Putamen (tissue), 1 donor: ENCODE data around the gene GABARAPL2.
"Not testable (repeated sequence)": the region's sequence is repeated elsewhere in the genome, so short reads cannot be mapped to it uniquely, and the experiment has no call there.

Source experiments
- DNase-seq: peaks from one replicate; pipeline ENCODE4 v3.0.0-alpha.2; 2016; ENCODE audit warnings: low spot score

Gene GABARAPL2, protein sequence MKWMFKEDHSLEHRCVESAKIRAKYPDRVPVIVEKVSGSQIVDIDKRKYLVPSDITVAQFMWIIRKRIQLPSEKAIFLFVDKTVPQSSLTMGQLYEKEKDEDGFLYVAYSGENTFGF

GRCh38 chr16:75566040-75566757 lies at the start of gene GABARAPL2:
TSS of gene GABARAPL2 (plus strand) at chr16:75566379. CDS start at chr16:75566487, 108 bp downstream.
- peak; percentile 83 for DNase-seq

DNA sequence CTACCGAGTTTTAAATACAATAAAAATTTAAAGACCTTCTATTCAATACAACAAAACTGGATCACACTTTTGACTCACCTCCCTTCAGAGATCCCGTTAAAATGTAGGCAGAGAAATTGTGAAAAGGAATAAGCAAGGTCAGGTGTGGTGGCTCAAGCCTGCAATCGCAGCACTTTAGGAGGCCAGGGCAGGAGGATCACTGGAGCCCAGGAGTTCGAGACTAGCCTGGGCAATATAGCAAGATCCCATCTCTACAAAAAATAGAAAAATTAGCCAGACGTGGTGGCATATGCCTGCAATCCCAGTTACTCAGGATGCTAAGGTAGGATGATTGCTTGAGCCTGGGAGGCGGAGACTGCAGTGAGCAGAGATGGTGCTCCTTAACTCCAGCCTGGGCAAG lies 47.0 kb upstream of the GABARAPL2 start:
- no peak for DNase-seq

DNA sequence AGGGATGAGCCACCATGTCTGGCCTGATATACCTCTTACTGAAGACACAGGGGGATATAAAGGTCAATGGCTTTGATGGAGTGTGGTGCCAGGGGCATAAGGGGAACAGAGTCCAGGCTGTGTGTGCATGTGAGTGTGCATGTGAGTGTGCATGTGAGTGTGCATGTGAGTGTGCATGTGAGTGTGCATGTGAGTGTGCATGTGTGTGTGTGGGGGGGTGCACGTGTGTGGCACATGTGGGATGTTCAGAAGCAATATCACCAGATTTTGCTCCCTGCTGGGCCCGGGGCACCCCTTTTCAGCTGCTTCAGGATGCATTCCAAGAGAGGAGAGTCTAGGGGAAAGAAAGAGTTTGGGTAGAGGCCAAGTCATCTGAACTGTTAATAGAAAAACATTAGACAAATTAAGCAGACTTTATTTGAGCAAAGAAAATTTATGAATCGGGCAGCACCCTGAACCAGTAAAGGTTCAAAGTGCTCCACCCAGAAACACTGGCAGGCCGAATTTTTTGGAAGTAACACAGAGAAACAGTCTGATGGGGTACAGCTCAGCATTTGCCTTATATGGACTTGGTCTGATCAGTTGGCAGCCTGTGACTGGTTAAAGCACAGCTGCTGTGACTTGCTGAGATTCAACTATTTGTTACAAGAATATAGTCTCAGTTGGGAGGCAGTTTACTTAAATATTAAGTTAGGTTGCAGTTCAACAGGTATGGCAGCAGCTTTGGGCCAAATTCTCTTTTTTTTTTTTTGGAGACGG lies 40.0 kb upstream of the GABARAPL2 start:
- DNase-seq, result no peak

- DNase-seq, result no peak
Measured at GRCh38 chr16:75527825-75528299, 38.3 kb upstream of the GABARAPL2 start.

DNA sequence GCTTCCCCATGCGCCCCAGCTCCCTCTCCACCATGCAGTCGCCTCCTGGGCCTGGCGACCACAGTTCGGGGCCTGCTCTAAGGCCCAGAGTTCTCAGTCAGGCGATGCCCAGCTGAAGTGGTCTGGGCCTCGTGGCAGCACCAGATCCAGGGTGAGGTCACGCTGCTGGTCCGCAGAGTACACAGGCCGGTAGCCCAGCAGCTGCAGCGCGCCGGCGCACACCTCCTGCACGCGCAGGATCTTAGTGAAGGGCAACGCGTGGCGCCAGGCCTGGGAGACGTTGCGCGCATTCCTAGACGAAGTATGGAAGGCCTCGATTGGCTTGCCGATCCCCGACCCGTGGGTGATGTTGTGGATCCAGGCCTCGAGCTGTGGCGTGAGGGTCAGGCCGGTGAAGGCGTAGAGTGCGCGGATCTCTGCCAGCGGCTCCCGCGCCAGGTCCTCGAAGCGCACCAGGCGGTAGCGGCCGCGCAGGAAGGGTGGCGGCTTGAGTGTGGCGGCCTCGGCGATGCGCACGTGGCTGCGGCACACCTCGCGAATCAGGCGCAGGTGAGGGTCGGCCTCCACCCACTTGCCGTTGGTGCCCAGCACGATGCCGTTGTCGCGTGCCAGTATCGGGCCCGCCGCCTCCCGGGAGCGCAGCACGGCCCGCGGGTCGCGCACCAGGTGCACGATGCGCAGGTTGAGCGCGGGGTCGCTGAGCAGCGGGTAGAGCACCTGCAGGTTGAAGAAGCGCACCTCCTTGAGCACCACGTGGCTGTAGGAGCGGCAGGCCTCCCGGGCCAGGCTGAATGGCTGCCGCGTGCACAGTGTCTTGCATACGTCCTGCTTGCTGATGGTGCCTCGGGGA lies 36.9 kb upstream of the GABARAPL2 start:
- DNase-seq, result no peak

- DNase-seq, result no peak
Measured at GRCh38 chr16:75529959-75530358, 36.2 kb upstream of the GABARAPL2 start.

DNA sequence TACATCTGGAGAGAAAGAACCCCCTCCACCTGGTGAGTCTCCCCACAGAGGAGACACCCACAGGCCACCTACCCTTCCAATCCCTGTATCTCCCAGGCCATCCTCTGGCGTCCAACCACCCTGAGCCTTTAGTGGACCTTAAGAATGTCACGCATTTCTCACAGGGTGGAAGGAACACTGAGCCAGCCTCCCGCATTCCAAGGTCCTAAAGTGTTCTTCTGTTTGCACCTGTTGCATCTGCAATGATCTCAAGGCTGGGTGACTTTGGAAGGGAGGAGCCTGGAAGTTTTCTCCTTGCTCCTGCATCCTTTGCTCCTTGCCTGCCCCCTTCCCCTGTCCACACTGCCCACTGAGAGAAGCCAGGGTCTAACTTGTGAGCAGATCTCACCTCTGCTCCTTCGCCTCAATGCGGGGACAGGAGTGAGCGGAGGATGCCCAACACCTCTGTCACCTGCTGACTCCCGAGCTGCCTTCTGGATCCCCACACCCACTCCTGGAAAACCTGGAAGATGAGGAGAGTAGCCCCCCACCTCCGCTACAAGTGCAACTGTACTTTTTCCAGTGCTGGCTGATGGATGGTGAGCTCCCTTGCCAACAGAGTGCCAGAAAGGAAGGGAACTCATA lies 33.9 kb upstream of the GABARAPL2 start:
- DNase-seq, result no peak

DNA sequence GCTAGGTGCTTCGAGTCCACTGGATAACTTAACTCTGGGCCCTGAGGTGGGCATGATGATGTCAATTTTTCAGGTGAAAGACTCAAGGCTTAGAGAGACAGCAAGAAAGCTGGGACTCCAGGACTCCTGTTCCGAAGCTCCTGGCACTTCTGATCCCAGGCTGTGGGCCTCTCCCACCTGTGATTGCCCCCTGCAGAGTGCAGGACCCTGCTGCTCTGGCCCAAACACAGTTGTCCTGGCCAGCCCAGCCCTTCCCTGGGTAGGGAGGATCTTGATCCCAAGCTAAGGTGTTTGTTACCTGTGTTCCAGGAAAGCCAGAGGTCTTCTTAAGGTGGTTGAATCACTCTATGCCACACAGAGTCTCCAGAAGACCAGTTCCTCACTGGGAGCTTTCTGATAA lies 33.4 kb upstream of the GABARAPL2 start:
- no peak for DNase-seq

GRCh38 chr16:75534560-75535205 lies 31.5 kb upstream of the GABARAPL2 start:
- DNase-seq, result no peak

DNA sequence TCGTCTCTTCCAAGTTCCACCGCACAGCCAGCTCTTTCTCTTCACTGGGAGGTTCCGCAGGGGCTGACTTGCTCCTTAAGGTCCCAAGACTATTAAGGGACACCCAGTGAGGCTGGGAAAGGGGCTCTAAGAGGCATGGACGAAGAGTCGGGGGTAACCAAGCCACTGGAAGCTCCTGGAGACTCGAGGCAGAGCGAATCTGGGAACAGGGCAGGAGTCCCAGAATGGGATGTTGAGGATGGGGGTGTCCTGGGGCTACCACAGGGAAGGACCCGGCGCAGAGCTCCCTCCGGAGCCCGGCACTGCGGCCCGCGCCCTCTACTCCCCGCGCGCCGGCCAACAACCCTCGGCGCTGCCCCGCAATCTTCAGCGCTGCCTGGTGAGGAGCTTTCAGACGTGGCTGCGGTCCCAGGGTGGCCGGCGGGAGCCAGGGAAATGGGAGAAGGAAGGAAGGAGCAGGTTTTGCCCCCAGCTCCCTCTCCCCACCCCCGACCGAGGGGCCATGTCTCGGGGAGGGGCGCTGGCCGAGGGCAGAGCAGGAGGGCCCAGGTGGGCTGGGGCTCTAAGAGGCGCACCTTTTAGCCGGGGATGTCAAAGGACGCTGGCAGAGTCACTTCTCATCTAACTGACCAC lies 30.9 kb upstream of the GABARAPL2 start:
- no peak for DNase-seq

DNA sequence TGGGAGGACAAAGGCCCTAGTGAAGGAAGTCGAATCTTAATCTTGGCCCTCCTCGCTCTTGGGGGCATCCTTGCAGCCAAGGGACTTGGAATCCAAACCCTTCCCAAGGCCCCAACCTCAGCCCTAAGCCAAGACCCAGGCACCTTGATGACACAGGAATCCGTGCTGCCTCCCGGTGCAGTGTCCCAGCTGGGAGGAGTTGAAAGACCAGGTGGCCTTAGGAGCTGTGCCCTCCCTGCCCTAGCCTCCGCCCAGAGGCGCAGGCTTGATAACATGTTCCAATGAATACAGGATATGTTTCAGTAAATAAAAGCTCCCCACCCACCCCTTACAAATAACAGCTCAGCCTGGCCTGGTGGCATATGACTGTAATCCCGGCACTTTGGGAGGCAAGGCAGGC lies 30.3 kb upstream of the GABARAPL2 start, which contains the start of gene CHST5:
CHST5 (minus strand) TSS at position 208 of the 400 bp plus-strand sequence. CDS start 5,724 bp downstream, outside the sequence.
- DNase-seq, result no peak

DNA sequence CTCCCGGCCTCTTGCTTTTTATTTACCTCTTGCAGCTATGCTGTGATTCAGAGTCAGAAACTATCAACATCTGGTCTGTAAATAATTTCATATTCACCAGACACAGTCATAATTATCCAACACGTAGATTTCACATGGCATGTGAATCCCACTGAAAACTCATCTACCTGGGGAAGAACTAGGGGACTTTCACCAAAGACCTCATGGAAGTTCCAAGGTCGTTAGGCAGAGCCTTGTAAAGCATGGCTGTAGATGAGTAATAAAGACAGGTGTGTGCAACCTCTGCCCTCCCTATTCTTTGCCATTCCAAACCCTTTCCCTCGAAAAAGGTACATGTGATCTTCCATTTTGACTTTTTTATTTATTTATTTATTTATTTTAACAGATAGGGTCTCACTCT lies 28.4 kb upstream of the GABARAPL2 start:
- DNase-seq, result no peak

DNA sequence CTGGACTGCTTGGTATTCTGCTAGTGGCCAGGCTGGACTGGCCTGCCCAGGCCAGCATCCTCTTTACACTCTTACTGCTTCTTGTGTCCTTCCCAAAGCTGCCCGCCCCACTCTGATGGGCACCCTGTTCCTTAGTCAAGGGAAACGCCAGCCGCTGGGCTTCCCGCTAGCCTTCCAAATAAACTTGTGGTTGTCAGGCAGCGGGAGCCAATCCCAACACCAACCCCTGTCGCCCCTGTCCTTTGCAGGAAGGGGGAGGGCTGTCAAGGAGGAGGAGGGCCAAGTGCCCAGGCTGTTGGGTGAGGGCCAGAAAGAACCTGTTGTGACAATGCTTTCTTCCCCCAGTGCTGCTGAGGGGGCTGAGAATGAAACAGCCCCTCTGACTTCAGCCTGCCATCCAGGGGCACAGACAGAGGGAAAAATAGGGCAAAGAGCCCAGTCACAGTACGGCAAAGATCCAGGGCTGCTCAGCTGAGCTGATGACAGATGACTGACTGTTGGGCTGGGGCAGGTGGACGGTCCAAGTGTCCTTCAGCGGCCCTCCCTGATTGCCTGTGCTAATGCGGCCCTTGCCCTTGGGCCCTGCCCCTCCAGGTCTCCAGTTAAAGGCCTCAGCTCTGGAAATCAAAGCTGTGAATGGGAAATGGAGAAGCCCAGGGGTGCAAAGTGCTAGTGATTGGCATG lies 27.2 kb upstream of the GABARAPL2 start:
- not testable (repeated sequence) for DNase-seq

GRCh38 chr16:75541236-75541635 lies 24.9 kb upstream of the GABARAPL2 start:
- no peak for DNase-seq

DNA sequence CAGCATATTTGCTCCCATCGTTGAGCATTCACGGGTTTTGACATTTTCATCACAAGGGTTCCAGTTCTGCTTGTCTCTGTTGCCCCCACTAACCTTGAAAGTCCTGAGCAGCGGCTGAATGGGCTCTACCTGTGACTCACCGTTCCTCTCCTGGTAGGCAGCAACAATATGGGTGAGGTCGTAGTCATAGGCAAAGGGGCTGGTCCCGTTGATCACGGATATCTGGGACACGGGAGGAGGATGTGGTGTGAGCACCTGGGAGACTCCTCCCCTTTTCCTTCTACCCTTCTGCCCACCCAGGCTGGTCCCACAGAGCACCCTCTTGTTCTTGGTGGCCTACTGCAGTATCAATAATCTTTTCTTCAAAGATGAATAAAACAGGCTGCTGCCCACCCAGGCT lies 23.7 kb upstream of the GABARAPL2 start:
- DNase-seq, result not testable (repeated sequence)

DNA sequence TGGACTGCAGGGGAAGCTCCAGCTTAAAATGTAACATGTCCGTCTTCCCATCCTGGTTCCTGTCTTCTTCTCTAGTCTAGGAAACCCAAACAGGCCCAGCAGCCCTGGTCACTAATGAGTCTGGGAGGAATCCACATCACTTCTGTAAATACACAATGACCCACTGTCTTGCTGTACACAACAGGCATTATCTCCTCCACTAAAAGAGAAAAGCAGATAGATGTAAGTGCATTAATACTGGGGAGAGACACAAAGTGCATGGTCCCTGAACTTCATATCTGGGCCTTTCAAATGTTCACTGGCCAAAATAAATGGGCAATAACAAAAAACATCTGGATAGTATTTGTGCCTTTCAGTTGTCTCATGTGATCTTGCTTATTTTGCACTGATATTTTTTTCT lies 20.3 kb upstream of the GABARAPL2 start:
- DNase-seq, result not testable (repeated sequence)

DNA sequence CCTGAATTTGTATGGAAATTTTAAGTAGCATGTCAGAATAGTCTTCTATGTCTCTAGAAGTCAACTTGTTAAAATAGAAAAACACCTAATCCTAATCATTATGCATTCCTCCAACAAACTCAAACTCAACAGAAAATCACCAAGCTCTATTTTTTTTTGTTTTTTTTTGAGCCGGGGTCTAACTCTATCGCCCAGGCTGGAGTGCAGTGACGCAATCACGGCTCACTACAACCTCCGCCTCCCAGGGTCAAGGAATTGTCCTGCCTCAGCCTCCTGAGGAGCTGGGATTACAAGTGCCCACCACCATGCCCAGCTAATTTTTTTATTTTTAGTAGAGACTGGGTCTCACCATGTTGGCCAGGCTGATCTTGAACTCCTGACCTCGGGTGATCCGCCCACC lies 19.9 kb upstream of the GABARAPL2 start:
- DNase-seq, result no peak

DNA sequence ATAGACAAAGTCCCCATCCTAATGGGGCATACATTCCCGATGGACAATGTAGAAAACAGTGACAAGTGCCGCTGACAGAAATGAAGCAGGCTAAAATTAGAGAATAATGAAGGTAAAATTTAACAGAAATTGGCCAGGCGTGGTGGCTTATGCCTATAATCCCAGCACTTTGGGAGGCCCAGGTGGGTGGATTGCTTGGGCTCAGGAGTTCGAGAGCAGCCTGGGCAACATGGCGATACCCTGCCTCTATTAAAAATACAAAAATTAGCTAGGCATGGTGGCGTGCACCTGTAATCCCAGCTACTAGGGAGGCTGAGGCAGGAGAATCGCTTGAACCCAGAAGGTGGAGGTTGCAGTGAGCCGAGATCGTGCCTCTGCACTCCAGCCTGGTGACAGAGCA lies 17.7 kb upstream of the GABARAPL2 start:
- DNase-seq, result not testable (repeated sequence)

- peak; percentile 74 for DNase-seq
Measured at GRCh38 chr16:75550211-75550662, 15.9 kb upstream of the GABARAPL2 start.

GRCh38 chr16:75552951-75553350 lies 13.2 kb upstream of the GABARAPL2 start:
- DNase-seq, result no peak
